Stimulated activated naive CD4-positive, alpha-beta T cell (primary cell): ENCODE measurements around the gene UVRAG.

Experiments
- DNase-seq, 6 experiments: peaks; one replicate each; lab custom pipeline; 2025; lab: John Stamatoyannopoulos, UW

Gene UVRAG

GRCh38 chr11:75784085-75784478 is 30.9 kb upstream of the UVRAG start:
- DNase-seq, result no peak

GRCh38 chr11:75784506-75784905 is 30.5 kb upstream of the UVRAG start:
- DNase-seq, result no peak

DNA sequence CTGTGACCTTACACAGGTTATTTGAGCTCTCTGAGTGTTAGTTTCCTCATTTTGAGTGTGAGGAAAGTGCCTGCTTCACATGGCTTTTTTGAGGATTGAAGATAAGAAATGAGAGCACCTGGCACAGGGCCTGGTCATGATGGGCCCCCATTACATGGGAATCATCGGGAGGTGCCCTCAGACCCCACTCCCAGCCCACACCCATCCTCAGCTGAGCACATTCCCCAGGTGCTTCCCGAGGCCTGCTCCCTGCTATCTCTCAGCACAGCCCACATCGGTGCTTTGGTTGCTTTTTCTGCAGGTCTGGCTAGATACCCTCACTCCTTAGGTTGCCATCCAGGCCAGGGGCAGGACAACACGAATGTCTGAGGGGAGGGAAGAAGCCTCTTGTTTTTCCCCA is 29.8 kb upstream of the UVRAG start:
- no peak for DNase-seq

- DNase-seq, result no peak
Observed at GRCh38 chr11:75786101-75786736, 28.8 kb upstream of the UVRAG start.

DNA sequence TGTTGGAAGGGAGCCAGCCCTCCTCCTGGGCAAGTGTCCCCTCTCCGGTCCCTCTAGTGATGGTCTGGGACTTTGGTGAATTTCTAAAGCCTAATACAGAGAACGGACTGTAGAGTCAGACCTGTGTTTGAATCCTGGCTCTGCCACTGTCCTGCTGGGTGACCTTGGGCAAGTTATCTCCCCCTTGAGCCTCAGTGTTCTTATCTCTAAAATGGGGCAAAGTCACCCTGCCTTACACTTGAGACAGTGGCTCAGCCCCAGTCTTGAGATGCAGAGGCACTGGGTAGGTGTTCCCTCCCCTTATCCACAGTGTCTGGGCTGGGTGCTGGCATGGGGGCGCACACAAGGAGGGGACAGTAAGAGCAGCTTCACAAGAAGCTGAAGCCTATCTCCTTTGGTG is 25.5 kb upstream of the UVRAG start:
- no peak for DNase-seq

- DNase-seq, result no peak
Observed at GRCh38 chr11:75790986-75791385, 24.0 kb upstream of the UVRAG start.

GRCh38 chr11:75792127-75792731 is 22.8 kb upstream of the UVRAG start:
- no peak for DNase-seq

DNA sequence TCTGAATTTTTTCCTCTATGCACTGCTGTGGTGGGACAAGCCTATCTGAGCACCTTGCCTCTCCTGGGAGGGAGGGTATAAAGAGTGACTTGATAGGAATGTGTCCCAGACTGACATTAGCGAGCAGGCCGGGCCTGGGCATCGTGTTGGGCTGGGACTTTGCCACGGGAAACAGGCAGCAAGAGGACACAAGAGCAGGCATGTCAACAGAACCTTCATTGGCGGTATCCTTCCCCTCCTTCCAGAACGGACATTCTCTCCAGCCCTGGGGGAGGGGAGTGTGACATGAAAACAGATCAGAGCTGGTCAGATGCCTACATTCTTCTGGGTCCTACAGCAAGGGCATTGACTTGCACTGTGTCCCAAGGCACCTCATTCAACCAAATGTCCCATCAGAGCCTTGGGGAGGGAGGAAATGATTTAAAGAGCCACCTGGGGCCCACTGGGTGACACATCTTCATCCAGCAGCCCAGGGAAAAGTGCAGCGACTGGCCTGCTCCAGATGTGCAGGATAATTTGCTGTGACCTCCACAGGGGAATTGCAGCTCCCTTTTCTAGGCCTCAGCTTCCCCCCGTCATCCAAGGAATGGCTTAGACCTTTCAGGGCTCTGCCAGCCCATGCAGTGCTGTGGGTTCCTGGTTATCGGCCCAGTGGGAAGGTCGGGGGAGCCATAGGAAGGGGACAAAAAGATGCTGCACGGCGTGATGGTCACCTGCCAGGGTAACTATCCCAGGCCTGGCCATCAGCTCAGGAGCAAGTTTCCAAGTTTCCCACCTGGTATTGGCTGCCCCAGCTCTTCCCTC is 21.8 kb upstream of the UVRAG start:
- DNase-seq, result no peak

GRCh38 chr11:75793966-75794365 is 21.0 kb upstream of the UVRAG start:
- no peak for DNase-seq

GRCh38 chr11:75795276-75796090 is 19.5 kb upstream of the UVRAG start:
- DNase-seq, result no peak

GRCh38 chr11:75796091-75796435 is 18.9 kb upstream of the UVRAG start:
- DNase-seq, result no peak

DNA sequence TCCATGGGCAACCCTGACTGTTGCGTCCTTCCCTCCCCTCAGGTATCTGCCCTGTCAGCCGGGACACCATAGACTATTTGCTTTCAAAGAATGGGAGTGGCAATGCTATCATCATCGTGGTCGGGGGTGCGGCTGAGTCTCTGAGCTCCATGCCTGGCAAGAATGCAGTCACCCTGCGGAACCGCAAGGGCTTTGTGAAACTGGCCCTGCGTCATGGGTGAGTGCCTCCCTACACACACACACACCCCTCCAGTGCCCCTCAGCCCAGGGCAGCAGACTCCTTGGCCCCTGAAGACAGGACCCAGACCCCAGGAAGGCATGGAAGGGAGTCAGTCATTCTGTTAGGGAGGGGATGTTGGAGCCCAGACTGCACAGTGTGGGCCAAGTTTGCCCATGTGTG is 17.9 kb upstream of the UVRAG start:
- no peak for DNase-seq

GRCh38 chr11:75797792-75798191 is 17.2 kb upstream of the UVRAG start:
- no peak for DNase-seq

GRCh38 chr11:75800136-75800675 is 14.8 kb upstream of the UVRAG start:
- DNase-seq, result no peak

DNA sequence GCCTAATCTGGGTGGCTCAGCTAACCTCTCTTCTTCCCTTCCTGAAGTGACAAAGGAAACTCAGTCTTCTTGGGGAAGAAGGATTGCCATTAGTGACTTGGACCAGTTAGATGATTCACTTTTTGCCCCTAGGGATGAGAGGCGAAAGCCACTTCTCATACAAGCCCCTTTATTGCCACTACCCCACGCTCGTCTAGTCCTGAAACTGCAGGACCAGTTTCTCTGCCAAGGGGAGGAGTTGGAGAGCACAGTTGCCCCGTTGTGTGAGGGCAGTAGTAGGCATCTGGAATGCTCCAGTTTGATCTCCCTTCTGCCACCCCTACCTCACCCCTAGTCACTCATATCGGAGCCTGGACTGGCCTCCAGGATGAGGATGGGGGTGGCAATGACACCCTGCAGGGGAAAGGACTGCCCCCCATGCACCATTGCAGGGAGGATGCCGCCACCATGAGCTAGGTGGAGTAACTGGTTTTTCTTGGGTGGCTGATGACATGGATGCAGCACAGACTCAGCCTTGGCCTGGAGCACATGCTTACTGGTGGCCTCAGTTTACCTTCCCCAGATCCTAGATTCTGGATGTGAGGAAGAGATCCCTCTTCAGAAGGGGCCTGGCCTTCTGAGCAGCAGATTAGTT is 14.2 kb upstream of the UVRAG start:
- DNase-seq, result no peak

DNA sequence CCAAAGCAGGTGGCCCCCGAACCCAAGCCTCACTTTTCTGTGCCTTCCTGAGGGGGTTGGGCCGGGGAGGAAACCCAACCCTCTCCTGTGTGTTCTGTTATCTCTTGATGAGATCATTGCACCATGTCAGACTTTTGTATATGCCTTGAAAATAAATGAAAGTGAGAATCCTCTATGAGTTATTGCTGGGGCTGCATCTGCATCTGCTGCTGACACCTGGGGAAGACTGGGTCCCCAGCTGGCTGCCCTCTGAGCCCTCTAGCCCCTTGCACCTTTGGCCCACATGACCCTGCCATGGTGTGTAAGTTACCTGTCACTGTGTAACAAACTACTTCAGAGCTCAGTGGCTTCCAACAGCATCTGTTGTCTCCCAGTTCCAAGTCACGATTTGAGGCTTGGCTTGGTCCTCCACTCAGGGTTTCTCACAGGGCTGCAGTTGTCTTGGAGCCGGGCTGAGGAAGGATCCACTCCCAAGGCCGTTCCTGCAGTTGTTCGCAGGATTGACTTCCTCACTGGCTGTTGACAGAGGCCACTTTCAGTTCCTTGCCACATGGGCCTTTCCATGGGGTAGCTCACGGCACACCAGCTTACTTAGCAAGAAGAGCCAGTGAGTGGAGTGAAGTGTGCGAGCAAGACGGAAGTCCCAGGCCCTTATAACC is 13.5 kb upstream of the UVRAG start:
- no peak for DNase-seq

DNA sequence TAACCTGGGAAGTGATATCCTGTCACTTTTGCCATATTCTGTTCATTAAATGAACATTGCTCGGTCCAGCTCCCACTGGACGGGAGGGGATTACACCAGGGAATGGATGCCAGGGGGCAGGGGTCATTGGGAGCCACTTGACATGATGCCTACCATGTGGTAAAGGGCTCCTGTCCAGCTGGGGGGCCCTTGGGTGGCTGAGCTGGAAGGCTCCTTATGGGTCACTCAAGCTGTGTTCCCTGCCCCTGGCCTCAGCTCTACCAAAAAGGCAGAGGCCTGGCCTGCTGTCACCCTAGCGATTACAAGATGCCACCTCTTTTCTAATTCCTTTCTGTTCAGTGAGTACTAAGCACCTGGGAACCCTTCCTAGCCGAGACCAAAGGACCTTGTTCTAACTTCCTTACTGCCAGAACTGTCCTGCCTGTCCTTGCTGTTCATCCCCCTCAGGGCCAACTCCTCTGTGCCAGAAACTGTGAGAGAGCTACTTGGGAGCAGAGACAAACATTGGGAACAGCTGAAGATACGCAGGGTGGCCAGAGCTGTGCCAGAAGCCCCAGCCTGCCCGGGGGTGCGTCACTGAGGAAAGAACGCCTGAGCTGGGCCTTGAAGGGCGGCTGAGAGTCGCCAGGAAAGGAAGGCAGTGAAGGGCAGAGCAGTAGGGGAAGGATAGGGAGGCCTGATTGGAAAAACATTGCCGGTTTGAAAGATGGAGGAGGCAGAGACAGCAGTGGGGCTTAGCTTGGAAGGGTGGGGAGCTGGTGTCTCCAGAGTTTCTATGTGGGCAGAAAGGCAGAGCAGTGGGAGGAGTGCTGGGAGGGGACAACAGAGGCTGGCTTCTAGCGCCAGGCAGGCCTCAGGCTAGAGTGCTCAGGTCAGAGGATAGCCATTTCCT is 12.7 kb upstream of the UVRAG start:
- DNase-seq, result no peak

DNA sequence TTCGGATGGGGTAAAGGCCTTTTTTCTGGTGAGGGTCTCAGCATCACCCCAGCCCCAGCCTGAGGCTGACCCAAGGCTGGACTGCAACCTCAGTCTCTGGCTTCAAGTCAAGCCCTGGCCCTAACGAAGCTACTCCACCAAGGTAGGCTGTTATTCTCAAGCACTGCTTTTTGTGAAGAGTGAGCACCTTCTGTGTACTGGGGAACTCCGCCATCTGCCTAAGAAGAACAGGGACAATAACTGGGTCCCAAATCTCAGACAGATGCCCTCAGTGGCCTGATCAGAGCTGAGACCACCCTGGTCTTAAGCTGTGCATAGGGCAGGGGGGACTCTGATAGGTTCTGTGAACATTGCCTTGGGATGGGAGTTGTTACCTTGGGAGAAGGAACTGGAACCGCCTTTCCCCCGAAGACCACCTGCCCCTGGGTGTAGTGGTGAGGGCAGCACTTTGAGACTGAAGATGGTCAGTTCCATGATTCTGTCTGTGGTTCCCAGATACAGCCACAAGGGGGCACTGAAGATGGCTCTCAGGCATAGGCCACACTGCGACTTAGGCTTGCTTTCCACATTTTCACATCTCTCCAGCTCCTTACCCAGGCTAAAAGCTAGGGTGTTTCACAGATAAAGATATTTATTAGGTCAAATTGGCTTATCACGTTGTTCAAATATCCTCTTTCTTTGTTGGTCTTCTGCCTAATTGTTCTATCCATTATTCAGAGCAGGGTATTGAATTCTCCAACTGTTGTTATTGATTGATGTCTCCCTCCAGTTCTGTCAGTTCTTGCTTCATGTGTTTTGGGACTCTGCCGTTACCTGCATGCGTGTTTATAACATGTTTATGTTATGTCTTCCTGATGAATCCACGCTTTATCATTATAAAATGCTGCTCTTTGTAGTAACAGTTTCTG is 11.8 kb upstream of the UVRAG start:
- peak; percentile 13 to 69 (median 48) for DNase-seq

DNA sequence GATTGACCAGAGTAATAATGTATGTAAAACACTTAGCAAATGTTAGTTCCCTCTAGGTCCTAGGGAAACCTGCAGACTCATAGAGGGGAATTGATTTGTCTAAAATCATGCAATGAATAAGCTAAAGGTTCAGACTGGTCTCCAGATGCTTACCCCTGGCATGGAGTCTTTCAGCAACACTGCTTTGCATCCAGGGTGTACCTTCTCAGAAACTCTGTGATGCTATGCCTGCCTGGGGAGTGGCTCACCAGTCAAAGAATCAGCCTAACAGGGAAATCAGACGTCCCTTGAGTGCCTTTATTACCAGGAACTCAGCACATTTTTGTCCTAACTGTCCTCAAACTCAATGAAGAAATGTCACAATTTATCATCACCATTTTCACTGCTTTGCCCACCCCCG is 5.9 kb upstream of the UVRAG start:
- no peak for DNase-seq
